ENCODE results near the gene CXorf49B.

Gene CXorf49B

GRCh38 chrX:71815906-71816156 is 52.7 kb downstream of the CXorf49B start:
- TF ChIP-seq EZH2phosphoT487 (IDR thresholded peaks at IDR 0.05; ENCODE audit: borderline replicate concordance, low read length) (no peak), CTCF (IDR thresholded peaks at IDR 0.05; ENCODE audit: low read depth, low read length, poor library complexity, severe bottlenecking) (no peak)
- H3K4me2 ChIP-seq (ENCODE audit: low read length), result no peak overlapping the region

More at GRCh38 chrX:71815906-71816156, 52.7 kb downstream of the CXorf49B start:
- no peak overlapping the region for H3K4me3 ChIP-seq (ENCODE audit: low read length)
- H3K9me3 ChIP-seq (ENCODE audit: control insufficient read depth, insufficient read depth, low read length), result no peaks in the 10 kb centered on the region
- H3K27me3 ChIP-seq (ENCODE audit: control insufficient read depth, low read length), result no peaks in the 10 kb centered on the region
- no peaks in the 10 kb centered on the region for H3K36me3 ChIP-seq (ENCODE audit: control insufficient read depth, low read length)
- H3K79me2 ChIP-seq (ENCODE audit: control insufficient read depth, low read length), result no peaks in the 10 kb centered on the region
- H4K20me1 ChIP-seq (ENCODE audit: control insufficient read depth, insufficient read depth, low read depth, low read length), result no peaks in the 10 kb centered on the region
- H3K9me2 ChIP-seq (replicated peaks; ENCODE audit: control insufficient read depth, low read length), result no peaks in the 10 kb centered on the region
- no peaks in the 10 kb centered on the region for H3F3A ChIP-seq (ENCODE audit: control insufficient read depth, insufficient read depth)
- no peak overlapping the region for H3K27ac ChIP-seq (ENCODE audit: low read depth, low read length)
- no peaks in the 10 kb centered on the region for H3K4me1 ChIP-seq (ENCODE audit: control insufficient read depth, low read length)

All from DOHH2 (cell line).